ENCODE results near the gene ALAD. TPM values are rescaled to one million over a fixed set of nuclear protein-coding genes. Genes with fewer than 3 reads are reported as not detected.

Gene ALAD
- total RNA-seq, 4 donors from 2014 or later: 1.5 to 26.6 (median 16.1) TPM

DNA sequence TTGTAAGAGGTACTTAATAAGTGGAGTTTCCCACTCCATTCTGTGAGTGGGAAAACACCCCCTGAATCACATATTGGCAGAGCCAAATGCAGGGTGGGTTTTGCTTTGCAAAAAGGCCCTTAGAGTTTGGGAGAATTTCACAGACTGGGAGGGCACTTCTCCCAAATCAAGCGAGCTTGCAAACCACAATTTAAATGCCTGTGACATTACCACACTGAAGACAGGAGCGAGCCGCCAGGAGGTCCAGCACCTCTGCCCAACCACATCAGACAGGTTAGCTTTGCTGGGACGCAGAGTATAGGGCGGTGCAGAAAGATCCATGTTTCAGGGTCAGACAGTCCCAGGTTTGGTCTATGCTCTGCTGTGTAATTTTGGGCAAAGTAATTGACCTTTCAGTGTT lies 2.3 kb downstream of the ALAD start:
- Histone ChIP-seq H3K36me3 (no peaks in the 10 kb centered on the region), H3K27ac (no peak overlapping the region), H3K9me3 (no peaks in the 10 kb centered on the region), H3K27me3 (no peaks in the 10 kb centered on the region), H3K4me3 (no peak overlapping the region), H3K4me1 (peaks cover 5 to 6% of the 10 kb centered on the region in 2 donors)
- TF ChIP-seq POLR2A (IDR thresholded peaks at IDR 0.05): no peak
- TF ChIP-seq, protein P1, sequence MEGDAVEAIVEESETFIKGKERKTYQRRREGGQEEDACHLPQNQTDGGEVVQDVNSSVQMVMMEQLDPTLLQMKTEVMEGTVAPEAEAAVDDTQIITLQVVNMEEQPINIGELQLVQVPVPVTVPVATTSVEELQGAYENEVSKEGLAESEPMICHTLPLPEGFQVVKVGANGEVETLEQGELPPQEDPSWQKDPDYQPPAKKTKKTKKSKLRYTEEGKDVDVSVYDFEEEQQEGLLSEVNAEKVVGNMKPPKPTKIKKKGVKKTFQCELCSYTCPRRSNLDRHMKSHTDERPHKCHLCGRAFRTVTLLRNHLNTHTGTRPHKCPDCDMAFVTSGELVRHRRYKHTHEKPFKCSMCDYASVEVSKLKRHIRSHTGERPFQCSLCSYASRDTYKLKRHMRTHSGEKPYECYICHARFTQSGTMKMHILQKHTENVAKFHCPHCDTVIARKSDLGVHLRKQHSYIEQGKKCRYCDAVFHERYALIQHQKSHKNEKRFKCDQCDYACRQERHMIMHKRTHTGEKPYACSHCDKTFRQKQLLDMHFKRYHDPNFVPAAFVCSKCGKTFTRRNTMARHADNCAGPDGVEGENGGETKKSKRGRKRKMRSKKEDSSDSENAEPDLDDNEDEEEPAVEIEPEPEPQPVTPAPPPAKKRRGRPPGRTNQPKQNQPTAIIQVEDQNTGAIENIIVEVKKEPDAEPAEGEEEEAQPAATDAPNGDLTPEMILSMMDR (IDR thresholded peaks at IDR 0.05): no peak
- no peak for DNase-seq
- intact Hi-C loops (cut with DNase I; ENCODE audit: low total_unique reads): loop anchor here (10.0 kb wide), 1 partner anchor 64 kb away; no protein-coding TSS in a partner anchor

DNA sequence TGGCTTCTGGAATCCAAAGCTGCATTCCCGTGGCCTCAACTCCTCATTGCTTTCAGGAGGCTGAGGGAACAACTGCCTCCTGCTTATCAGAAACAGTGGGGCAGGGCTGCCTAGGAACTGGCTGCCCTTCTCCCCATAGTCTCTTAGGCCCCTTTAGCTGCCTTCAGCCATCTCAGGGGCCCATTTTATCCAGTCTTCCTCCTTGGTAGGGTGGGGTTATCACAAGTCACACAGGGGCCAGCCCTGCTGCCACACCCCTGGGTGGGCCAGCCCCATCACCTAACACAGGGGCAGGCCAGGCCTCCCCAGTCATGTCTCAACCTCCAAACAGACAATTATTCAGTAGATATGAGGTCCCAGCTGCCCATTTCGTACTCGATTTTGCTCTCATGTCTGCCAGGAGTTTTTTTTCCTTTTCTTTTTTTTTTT lies 3.9 kb downstream of the ALAD start:
- H3K27me3 ChIP-seq: no peaks in the 10 kb centered on the region
- no peak overlapping the region for H3K27ac ChIP-seq
- TF ChIP-seq POLR2A (IDR thresholded peaks at IDR 0.05): no peak
- TF ChIP-seq, protein P1 (IDR thresholded peaks at IDR 0.05): no peak
- no peak for DNase-seq
- no peaks in the 10 kb centered on the region for H3K36me3 ChIP-seq
- intact Hi-C loops (cut with DNase I; ENCODE audit: low total_unique reads): loop anchor here (10.0 kb wide), 1 partner anchor 62 kb away; no protein-coding TSS in a partner anchor
- no peaks in the 10 kb centered on the region for H3K9me3 ChIP-seq
- H3K4me1 ChIP-seq: peaks cover 5 to 6% of the 10 kb centered on the region in 2 donors
- no peak overlapping the region for H3K4me3 ChIP-seq

DNA sequence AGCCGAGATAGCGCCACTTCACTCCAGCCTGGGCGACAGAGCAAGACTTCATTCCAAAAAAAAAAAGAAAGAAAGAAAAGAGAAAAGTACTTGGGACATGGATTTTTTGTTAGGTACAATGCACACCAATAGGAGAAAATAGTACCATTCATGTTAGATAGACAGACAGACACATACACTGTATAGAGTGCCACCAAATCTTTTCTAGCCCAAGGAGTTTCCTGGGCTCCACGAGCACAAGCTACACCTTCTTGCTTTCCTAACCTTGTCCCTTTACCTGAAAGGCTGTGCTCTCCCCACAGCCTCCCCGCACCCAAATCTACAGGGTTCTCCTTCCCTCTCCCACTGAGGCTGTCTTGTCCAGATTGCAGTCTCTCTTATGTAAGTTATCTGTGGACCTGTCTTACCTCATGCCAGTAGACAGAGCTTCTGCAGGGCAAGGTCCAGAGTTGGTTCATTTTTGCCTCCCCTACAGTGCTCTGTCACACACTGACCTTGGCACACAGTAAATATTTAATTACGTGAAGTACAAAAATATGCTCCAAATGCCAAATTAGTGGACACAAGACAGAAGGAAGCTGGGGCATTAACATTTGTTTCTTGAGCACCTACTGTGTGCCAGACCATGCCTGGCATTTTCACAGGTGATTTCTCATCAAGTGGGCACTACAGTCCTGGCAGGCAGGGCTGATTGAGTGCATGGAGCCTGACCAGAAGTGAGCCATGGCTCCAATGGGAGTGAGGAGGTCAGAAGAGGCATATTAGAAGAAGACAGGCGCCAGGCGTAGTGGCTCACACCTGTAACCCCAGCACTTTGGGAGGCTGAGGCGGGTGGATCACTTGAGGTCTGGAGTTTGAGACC lies 5.9 kb downstream of the ALAD start:
- TF ChIP-seq POLR2A (IDR thresholded peaks at IDR 0.05): no peak
- TF ChIP-seq, protein P1 (IDR thresholded peaks at IDR 0.05): no peak
- peaks cover 3 to 4% of the 10 kb centered on the region in 2 donors for H3K4me1 ChIP-seq
- H3K9me3 ChIP-seq: no peaks in the 10 kb centered on the region
- DNase-seq: no peak
- intact Hi-C loops (cut with DNase I; ENCODE audit: low total_unique reads): loop anchor here (10.0 kb wide), 1 partner anchor 60 kb away; no protein-coding TSS in a partner anchor
- H3K27ac ChIP-seq: no peak overlapping the region
- no peaks in the 10 kb centered on the region for H3K27me3 ChIP-seq
- H3K36me3 ChIP-seq: no peaks in the 10 kb centered on the region
- no peak overlapping the region for H3K4me3 ChIP-seq

DNA sequence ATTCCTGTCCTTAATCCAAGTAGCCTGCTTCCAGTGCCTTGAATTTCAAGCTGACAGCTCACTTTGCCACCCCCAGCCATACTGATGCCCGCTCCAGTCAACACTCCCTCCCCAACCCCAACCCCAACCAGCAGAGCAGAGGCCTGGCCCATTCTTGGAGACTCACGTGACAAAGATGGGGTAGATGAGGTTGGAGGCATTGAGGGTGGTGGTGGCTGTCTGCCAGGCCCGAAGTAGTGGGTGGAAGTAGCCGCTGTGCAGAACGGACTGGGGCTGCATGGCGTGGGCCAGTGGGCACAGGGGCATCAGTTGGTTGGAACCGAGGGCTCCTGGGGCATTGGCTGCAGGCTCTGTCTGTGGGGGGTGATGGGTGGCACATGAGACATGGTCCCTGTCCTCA lies 7.8 kb downstream of the ALAD start:
- Histone ChIP-seq H3K36me3 (no peaks in the 10 kb centered on the region), H3K9me3 (no peaks in the 10 kb centered on the region), H3K27me3 (no peaks in the 10 kb centered on the region), H3K27ac (no peak overlapping the region), H3K4me3 (no peak overlapping the region), H3K4me1 (no peaks in the 10 kb centered on the region)
- DNase-seq: no peak
- no peak for TF ChIP-seq POLR2A (IDR thresholded peaks at IDR 0.05)
- TF ChIP-seq, protein P1 (IDR thresholded peaks at IDR 0.05): no peak
- intact Hi-C loops (cut with DNase I; ENCODE audit: low total_unique reads): loop anchor here (10.0 kb wide), 1 partner anchor 58 kb away; no protein-coding TSS in a partner anchor

DNA sequence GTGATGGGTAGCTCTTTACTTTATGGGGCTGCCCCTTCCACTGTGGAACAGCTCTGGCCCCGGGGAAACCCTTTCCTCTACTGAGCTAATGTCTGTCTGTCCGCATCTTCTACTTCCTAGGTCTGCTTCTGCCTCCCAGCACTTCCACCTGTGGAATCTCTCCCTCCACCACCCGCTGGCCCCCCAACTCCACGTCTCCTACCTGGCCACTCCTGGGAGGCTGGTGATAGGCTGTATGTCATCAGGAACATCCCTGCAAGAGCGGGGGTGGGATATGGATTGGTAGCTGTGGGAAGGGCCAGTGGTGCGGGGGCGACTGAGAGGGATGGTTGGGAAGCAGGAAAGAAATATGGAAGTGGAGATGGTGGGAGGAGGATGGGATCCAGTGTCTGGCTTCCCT lies 9.2 kb downstream of the ALAD start:
- DNase-seq: no peak
- no peak overlapping the region for H3K4me3 ChIP-seq
- H3K4me1 ChIP-seq: no peaks in the 10 kb centered on the region
- no peak overlapping the region for H3K27ac ChIP-seq
- TF ChIP-seq POLR2A (IDR thresholded peaks at IDR 0.05): no peak
- TF ChIP-seq, protein P1 (IDR thresholded peaks at IDR 0.05): no peak
- no peaks in the 10 kb centered on the region for H3K36me3 ChIP-seq
- no peaks in the 10 kb centered on the region for H3K9me3 ChIP-seq
- intact Hi-C loops (cut with DNase I; ENCODE audit: low total_unique reads): loop anchor here (10.0 kb wide), 1 partner anchor 57 kb away; no protein-coding TSS in a partner anchor
- no peaks in the 10 kb centered on the region for H3K27me3 ChIP-seq
